NCI-H460 (cell line): ENCODE results near the gene ARSG. TPM values are rescaled to one million over a fixed set of nuclear protein-coding genes. Genes with fewer than 3 reads are reported as not detected.
"Not testable (repeated sequence)": the region's sequence is repeated elsewhere in the genome, so short reads cannot be mapped to it uniquely, and the experiment has no call there.

Experiments used
- DNase-seq: peaks from one replicate; pipeline ENCODE4 v3.0.0-alpha.2; 2016; ENCODE audit warnings: low read depth; ENCODE audit errors: extremely low read depth
- total RNA-seq: library from RNA; depleted of rRNA; stranded (reverse); fragments of >200 nt; shearing (Covaris generic); gene quantifications from 2 replicates; pipeline ENCODE4 v1.2.3, GENCODE V29; 2014

The ARSG gene
- total RNA-seq, 1 experiment from 2014 or later: 11.5 TPM

GRCh38 chr17:68302666-68303065 is 11.4 kb downstream of the ARSG start:
- no peak for DNase-seq

GRCh38 chr17:68304706-68305105 is 13.4 kb downstream of the ARSG start:
- no peak for DNase-seq

DNA sequence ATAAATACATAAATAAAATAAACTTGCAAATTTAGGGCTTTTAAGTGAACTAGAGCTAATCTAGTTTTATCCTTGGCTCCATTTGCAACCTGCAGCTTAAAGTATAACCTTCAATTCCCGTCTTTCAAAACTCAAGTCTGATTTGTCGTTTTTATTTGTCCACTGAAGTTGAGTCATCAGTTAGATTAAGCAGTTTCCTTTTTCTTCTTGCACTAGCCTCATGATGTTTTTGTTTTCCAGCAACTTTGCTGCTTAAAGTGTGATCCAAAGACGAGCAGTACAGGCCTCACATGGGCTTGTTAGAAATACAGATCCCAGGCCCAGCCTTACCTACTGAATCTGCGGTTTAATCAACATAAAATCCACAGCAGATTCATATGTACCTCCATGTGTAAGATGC is 13.8 kb downstream of the ARSG start:
- no peak for DNase-seq

- no peak for DNase-seq
These were observed 15.5 kb downstream of the ARSG start for GRCh38 chr17:68306819-68307218.

- DNase-seq: no peak
These were observed 16.1 kb downstream of the ARSG start for GRCh38 chr17:68307443-68307842.

DNA sequence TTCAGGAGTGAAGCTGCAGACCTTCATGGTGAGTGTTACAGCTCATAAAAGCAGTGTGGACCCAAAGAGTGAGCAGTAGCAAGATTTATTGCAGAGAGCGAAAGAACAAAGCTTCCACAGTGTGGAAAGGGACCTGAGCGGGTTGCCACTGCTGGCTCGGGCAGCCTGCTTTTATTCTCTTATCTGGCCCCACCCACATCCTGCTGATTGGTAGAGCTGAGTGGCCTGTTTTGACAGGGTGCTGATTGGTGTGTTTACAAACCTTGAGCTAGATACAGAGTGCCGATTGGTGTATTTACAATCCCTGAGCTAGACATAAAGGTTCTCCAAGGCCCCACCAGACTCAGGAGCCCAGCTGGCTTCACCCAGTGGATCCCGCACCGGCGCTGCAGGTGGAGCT is 17.2 kb downstream of the ARSG start:
- not testable (repeated sequence) for DNase-seq

- DNase-seq: not testable (repeated sequence)
These were observed 17.9 kb downstream of the ARSG start for GRCh38 chr17:68309066-68309670.

- no peak for DNase-seq
These were observed 18.9 kb downstream of the ARSG start for GRCh38 chr17:68310152-68310551.

DNA sequence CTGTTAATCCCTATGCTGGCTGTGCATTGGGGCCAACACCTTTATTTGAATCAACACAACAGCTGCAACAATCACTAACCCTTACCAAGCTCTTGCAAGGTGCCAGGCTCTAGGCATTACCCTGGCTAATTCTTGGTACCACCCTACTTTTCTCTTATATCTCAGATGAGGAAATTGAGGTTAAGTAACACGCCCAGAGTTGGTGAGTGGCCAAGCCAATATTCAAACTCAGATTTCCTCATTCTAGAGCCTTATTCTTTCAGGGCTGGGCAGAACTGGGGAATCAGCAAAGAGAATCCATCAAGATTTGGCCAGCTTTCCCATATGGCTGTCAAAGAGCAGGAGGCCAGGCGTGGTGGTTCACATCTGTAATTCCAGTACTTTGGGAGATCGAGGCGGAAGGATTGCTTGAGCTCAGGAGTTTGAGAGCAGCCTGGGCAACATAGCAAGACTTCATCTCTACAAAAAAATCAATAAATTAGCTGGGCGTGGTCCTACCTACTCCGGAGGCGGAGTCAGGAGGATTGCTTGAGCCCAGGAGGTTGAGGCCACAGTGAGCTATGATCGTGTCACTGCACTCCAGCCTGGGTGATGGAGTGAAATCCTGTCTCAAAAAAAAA is 23.7 kb downstream of the ARSG start:
- no peak for DNase-seq

DNA sequence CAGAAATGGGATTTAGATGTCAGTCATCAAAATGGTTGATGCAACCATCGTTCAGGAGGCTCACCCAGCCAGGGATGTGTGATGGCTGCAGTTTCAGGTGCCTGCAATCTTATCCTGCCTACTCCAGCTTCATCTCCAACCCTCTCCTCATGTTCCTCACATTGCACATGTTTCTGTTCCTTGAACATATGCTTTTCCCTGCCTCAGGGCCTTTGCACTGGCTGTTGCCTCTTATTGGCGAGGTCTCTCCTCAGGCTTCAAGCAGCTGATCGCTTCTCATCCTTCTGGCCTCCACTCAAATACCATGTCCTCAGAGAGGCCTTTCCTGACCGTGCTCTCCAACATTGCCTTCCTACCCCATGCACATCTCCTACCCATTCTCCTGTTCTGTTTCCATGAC is 24.6 kb downstream of the ARSG start:
- no peak for DNase-seq

DNA sequence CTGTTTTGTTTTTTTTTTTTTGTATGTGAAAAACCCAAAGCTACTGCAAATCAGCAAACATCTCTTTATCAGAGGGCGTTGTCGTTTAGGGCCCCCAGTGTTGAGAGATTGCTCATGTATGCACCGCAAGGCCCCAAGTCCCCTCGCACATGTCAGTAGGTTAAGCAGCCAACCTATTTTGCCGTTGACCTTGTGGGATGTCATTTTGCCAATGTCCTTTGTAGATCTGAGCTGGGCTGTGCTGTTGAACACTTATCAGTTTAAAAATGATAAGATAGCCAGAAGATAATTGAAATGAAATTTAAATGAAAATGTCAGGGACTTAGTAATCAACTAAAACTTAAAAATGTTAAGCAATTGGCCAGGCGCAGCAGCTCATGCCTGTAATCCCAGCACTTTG is 26.2 kb downstream of the ARSG start:
- no peak for DNase-seq

- DNase-seq: peak; percentile 48
These were observed 27.1 kb downstream of the ARSG start for GRCh38 chr17:68318103-68318991.

GRCh38 chr17:68319410-68320162 is 28.3 kb downstream of the ARSG start:
- no peak for DNase-seq

GRCh38 chr17:68320311-68320865 is 29.1 kb downstream of the ARSG start:
- DNase-seq: no peak

DNA sequence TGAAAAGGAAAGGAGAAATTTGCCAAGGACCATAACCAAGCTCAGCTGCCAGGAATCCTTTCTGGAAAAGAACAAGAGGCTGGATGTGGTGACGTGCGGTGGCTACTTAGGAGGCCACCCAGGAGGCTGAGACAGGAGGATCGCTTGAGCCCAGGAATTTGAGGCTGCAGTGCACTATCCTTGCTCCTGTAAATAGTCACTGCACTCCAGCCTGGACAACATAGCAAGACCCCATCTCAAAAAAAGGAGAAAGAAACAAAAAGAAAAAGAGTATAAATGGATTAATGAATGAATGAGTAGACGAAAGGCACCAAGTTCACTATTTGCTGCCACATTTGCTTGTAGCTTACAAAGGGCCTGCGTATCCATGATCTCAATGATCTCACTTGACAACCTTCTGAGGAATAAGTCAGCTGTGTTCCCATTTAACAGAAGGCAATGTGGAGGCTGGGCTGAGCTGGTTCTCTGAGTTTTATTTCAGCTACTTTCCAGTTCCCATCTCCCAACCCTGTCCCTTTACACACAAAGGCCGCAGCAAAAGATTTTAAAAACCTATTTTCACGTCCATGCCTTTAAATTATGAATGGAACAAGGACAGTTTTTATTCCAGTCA is 29.8 kb downstream of the ARSG start:
- no peak for DNase-seq

DNA sequence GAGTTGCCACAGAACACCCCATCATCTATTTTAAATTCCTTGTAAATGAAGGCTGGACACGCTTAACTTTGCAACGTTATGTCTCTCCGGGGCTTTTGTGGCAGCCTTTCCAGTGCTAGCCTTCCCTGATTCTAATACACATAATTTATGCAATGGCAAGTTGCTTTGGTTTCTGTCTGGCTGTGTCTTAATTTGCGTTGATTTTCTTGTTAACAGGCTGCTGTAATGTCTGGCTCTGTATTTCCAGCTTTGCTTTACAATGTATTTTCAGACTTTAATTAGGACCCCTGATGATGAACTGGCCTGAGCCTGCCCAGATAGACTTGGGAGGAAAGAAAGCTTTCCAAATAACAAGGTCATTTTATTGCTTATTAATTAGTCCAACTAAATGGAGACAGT is 30.3 kb downstream of the ARSG start:
- no peak for DNase-seq

DNA sequence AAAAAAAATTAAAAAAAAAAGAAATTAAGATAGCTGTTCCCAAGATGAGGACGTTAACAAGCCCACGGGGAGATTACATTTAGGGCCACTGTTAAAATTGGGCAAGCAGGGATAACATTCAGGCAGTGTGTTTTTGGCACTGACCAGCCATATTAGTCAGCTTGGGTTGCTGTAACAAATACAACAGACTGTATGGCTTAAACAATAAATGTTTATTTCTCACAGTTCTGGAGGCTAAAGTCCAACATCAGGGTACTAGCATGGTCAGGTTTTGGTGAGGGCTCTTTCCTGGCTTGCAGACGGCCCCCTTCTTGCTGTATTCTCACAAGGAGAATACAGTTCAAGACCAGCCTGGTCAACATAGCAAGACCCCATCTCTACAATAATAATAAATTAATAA is 31.3 kb downstream of the ARSG start:
- no peak for DNase-seq

DNA sequence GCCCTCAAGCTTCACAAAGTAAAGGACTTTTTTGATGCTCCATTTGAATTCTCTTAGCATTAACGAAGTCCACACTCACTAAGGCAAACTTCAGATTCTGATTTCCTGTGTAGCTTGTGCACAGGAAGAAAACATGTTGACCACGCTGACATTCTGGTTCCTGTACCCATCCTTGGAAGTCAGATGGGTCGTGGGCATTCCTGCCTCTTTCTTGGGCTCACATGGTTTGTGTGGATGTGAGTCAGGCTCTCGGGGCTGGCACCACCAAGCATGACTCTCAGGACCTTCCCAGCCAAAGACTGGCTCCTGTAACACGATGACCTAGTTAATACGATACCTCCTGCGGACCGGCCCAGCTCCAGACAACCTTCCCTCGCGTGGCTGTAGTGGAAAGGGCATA is 32.8 kb downstream of the ARSG start:
- no peak for DNase-seq

GRCh38 chr17:68324654-68325336 is 33.5 kb downstream of the ARSG start:
- DNase-seq: no peak

DNA sequence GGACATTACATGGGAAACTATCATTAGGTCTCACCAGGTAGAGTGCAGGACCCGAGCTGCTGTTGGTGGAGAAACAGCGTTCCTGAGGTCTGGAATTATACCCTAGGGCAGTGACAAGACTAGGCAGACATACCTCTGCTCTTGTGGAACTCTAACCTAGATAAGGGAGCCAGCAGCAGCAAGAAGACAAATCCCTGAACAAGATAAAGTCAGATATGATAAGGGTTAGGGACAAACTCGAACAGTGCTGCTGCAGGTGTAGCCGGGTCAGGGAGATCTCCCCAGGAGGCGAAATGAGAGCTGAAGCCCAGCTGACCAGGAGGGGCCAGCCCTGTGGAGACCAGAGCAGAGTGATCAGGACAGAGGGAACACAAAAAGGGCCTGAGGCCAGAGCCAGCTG is 34.7 kb downstream of the ARSG start:
- DNase-seq: no peak
